NCI-H2227 (cell line): Measurements from ENCODE around the gene PTDSS2.

Experiments used
- DNase-seq: peaks from one replicate; lab custom pipeline; 2025; ENCODE audit not compliant: unreplicated experiment; lab: John Stamatoyannopoulos, UW

The PTDSS2 gene

DNA sequence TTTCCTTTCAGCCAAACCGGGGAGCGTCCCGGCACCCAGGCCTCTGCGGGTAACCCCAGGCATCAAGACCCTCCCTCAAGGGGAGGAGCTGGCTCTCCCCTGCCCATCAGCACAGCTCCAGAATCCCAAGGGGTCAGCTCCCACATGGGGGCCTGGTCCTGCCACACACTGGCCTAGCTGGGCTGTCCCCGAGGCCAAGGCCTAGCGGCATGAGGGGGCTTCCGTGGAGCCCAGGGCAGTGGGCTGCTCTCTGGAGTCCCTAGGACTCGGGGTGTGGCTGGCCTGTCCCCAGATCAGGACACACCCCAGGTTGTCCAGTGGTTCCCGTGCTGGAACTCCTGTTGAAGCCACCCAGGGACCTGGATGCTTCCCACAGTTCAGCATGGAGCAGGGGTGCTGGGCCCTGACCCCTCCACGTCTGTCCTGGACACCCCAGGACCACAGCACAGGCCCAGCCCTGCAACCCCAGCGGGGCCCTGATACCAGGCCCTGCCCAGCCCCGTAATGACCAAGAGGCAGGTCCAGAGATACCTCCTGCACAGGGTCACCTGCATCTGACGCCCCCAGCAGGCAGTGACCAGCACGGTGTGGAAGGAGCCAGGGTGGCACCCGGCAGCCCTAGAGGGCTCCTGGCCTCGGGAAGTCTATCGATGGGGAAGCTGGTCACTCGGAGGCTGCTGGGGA is 79.8 kb downstream of the PTDSS2 start:
- DNase-seq: no peak

- DNase-seq: no peak
These were observed 81.1 kb downstream of the PTDSS2 start for GRCh38 chr11:530960-531831.

DNA sequence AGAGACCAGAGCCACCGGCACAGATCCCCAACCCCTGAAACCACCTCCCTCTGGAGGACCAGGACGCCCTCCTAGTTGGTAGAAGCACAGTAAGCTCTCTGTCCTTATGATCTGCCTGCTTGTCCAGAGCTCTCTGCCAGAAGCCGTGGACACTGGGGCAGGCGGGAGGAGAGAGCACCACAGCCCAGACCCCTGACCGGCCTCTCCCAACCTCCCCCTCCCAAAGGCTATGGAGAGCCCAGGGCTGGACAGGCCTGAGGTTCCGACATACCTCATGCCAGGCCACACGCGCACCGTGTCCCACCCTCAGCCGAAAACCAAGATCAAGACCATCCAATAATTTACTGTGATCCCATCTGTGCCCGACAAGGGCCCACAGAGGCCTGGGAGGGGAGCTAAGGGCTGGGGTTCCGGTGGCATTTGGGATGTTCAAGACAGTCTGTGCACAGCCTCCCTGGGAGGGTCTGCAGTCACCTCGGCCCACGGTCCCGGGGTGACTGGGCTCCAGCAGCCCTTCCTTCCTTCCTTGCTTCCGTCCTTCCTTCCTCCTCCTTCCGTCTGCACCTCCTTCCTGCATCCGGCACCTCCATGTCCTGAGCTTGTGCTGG is 81.9 kb downstream of the PTDSS2 start:
- DNase-seq: no peak

DNA sequence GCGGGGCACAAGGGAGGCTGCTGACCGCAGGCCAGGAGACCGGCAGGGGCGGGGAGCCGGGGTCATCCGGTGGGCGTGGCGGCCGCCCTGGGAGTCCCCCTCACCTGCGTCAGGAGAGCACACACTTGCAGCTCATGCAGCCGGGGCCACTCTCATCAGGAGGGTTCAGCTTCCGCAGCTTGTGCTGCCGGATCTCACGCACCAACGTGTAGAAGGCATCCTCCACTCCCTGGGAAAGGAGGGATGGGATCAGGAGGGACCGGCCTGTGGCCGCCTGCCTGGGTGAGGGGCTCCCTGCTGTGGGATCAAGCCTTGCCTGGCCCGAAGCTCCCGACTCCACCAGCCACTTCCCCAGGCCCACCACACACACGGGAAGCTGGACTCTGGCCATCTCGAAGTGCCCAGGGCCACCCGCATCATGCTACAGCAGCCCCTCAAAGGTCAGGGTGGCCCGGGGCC is 82.5 kb downstream of the PTDSS2 start:
- no peak for DNase-seq

- DNase-seq: no peak
These were observed 83.0 kb downstream of the PTDSS2 start for GRCh38 chr11:532986-533585.

GRCh38 chr11:533586-534395 is 83.7 kb downstream of the PTDSS2 start:
- no peak for DNase-seq

GRCh38 chr11:534396-535209 is 84.5 kb downstream of the PTDSS2 start:
- DNase-seq: peak; percentile 49

DNA sequence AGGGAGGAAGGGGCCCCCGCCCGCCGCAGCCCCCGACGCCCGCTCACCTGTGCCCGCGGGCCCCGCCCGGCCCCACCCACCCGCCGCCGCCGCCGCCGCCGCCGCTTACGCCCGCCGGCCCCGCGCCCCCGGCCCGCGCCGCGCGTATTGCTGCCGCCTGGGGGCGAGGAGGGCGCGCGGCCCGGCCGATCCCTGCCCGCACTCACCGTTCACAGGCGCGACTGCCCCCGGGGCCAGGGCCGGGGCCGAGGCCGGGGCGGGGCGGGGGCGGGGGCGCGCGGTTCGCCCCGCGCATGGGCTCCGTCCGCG is 85.1 kb downstream of the PTDSS2 start:
- peak; percentile 84 for DNase-seq

DNA sequence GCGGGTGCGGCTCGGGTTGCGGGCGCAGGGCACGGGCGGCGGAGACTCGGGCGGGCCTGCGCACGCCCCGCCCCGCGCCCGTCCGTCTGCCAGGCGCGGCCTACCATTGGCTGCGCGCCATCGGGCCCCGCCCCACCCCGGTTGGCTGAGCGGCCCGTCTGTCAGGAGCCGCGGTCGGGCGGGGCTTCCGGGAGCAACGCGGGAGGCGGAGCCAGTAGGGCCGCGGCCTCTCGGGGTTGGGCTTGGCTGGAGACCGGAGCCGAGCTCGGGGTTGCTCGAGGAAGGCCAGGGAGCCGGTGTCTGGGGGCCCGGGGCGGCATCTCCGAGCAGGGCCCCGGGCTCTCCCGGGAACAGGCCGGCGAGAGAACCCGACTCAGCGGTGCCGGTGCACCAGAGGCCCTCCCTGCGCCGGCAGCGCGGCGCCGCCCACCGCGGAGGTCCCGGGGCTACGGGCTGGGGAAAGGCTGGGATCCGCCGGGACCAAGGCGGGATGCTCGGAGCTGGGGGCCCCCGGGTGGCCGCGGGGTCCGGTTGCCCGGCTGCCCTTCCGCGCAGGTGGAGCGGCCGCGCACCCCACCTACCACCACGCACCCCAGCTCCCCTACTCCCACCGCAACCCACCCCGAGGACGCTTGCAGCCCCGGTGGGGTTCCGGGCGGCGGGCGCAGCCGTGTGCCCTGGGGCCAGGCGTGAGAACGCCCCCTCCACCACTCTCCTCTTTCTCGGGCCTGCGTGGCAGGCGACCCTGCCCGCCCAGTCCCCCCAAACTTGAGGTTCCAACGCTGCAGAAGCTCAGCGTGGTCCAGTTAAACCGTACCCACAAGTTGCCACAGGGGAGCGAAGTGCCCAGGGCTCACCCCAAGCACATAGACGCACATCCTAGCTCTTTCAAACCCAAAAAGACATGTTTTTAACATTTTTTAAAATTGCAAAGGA is 85.7 kb downstream of the PTDSS2 start, which contains the start of gene HRAS:
Gene HRAS (minus strand): TSS at position 58 of the 936 bp plus-strand sequence.
- peak; percentile 98 for DNase-seq

DNA sequence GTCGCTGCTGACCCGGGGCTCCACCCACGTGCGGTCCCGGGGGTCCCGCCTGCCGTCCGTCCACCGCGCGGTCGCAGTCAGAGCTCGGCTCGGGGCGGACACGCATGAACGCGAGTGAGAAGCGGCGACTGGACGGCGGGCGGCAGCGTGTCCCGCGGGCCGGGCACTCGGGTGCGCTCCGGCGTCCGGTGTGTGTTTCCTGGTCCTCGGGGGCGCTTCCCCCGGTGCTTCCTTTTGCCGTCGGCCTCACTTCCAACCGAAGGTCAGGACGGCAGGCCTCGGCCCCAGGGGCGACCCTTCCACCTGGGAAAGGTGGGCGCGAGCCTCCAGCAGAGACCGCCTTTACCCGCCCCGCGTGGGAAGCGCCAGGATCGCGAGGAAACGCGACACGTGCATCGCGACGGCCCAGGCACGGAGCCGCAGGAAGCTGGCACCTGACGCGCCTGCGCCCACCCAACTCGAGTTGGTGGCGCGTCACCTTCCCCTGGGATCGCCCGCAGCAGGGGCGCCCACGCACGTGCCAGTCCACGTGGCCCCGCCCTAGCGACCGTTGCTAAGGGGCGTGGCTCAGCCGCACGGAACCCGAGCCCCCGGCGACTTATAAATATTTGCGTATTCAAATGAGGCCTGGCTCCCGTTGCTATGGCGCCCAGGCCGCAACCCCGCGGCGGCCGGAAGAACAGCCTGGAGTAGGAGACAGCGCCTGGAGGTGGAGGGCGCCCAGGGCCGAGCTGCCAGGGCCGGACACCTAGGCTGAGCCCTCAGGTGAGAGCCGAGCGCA is 87.0 kb downstream of the PTDSS2 start, which contains the start of gene LRRC56:
Gene LRRC56 (plus strand): TSS at position 687 of the 781 bp plus-strand sequence. CDS start 3,158 bp downstream, outside the sequence.
- DNase-seq: no peak

GRCh38 chr11:537622-538430 is 87.7 kb downstream of the PTDSS2 start:
- DNase-seq: no peak

GRCh38 chr11:538431-539051 is 88.5 kb downstream of the PTDSS2 start:
- DNase-seq: no peak

DNA sequence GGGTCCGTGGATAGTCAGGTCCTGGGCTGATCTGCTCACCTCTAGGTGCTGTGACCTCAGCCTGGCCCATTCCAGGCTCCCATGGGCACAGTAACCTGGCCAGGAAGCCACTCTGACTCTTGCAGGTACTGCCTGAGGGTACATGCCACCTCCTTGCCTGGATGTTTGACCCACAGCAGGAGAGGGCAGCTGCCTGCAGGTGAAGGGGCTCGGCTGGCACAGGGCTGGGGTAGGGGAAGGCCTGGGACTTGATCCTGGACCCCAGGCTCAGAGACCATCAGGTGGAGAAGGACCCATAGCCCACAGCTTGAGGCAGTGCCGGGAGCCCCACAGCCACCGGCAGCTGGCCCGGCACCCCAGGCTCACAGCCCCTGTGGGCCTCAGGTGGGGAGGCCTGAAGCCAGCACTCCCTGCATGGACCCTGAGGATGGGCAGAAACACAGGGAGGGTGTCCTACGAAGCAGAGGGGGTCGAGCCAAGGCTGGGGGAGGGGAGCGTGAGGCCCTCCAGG is 89.9 kb downstream of the PTDSS2 start:
- no peak for DNase-seq
